PC-3 (cell line): Measurements from ENCODE around the gene C22orf15.

ENCODE experiments used
- EZH2 ChIP-seq: fragments of 300-600 bp; sonication (generic); IDR thresholded peaks from one replicate; pipeline ENCODE4 v1.6.1; 2017; ENCODE audit warnings: antibody characterized with exemption, mild to moderate bottlenecking, low read length; ENCODE audit not compliant: unreplicated experiment
- TF ChIP-seq, protein P1 (sequence below): fragments of 300-600 bp; sonication (generic); conservative IDR thresholded peaks from 2 replicates; pipeline ENCODE4 v1.5.1; 2017; ENCODE audit warnings: antibody characterized with exemption, low read depth, mild to moderate bottlenecking, low read length

DNA sequence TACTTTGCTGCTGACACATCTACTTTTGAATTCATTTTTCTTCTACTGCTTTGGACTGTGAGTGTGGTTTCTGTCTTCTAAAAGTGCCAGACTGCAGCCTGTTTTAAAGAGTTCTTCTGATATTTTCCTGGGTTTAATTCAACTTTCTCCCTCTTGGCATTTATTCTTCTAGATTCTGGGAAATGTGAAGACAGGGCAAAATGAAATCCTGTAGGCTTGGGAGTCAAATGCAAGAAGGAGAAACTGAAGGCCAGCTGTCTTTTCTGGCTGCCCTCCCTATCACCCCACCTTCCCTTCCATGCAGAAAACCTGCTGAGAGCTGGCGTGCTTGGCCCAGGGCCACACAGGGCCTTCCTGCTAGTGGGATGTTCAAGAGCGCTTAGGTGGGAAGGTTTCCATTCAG is 19.5 kb upstream of the C22orf15 start:
- TF ChIP-seq, protein P1, sequence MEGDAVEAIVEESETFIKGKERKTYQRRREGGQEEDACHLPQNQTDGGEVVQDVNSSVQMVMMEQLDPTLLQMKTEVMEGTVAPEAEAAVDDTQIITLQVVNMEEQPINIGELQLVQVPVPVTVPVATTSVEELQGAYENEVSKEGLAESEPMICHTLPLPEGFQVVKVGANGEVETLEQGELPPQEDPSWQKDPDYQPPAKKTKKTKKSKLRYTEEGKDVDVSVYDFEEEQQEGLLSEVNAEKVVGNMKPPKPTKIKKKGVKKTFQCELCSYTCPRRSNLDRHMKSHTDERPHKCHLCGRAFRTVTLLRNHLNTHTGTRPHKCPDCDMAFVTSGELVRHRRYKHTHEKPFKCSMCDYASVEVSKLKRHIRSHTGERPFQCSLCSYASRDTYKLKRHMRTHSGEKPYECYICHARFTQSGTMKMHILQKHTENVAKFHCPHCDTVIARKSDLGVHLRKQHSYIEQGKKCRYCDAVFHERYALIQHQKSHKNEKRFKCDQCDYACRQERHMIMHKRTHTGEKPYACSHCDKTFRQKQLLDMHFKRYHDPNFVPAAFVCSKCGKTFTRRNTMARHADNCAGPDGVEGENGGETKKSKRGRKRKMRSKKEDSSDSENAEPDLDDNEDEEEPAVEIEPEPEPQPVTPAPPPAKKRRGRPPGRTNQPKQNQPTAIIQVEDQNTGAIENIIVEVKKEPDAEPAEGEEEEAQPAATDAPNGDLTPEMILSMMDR = no peak
- no peak for TF ChIP-seq EZH2
